ENCODE measurements around the gene SUSD6.
"Not testable (repeated sequence)": the region's sequence is repeated elsewhere in the genome, so short reads cannot be mapped to it uniquely, and the experiment has no call there.

SUSD6 gene

GRCh38 chr14:69696633-69697557 is 85.5 kb downstream of the SUSD6 start:
- DNase-seq = no peak

GRCh38 chr14:69698572-69698971 is 87.2 kb downstream of the SUSD6 start:
- DNase-seq = no peak

- not testable (repeated sequence) for DNase-seq
These were observed 87.8 kb downstream of the SUSD6 start for GRCh38 chr14:69699243-69699642.

GRCh38 chr14:69699748-69700303 is 88.4 kb downstream of the SUSD6 start:
- DNase-seq = no peak

- no peak for DNase-seq
These were observed 89.2 kb downstream of the SUSD6 start for GRCh38 chr14:69700575-69700974.

GRCh38 chr14:69701291-69701690 is 89.9 kb downstream of the SUSD6 start:
- no peak for DNase-seq

GRCh38 chr14:69701857-69702256 is 90.5 kb downstream of the SUSD6 start:
- peak in 1 of 2 donors; percentile 71 for DNase-seq

- peak in 1 of 2 donors; percentile 14 for DNase-seq
These were observed 91.9 kb downstream of the SUSD6 start for GRCh38 chr14:69703047-69704039.

- DNase-seq = no peak
These were observed 92.9 kb downstream of the SUSD6 start for GRCh38 chr14:69704319-69704718.

GRCh38 chr14:69705706-69706105 is 94.3 kb downstream of the SUSD6 start:
- no peak for DNase-seq

GRCh38 chr14:69708049-69708448 is 96.7 kb downstream of the SUSD6 start:
- no peak for DNase-seq

GRCh38 chr14:69708586-69709560 is 97.5 kb downstream of the SUSD6 start:
- no peak for DNase-seq

GRCh38 chr14:69710378-69710777 is 99.0 kb downstream of the SUSD6 start:
- DNase-seq = peak in 1 of 2 donors; percentile 54

- no peak for DNase-seq
These were observed 99.7 kb downstream of the SUSD6 start for GRCh38 chr14:69711065-69711464.

GRCh38 chr14:69711477-69711876 is 100.1 kb downstream of the SUSD6 start:
- no peak for DNase-seq

GRCh38 chr14:69711881-69712560 is 100.6 kb downstream of the SUSD6 start:
- DNase-seq = no peak

GRCh38 chr14:69712599-69713088 is 101.2 kb downstream of the SUSD6 start:
- DNase-seq = no peak

GRCh38 chr14:69713209-69713781 is 101.9 kb downstream of the SUSD6 start:
- no peak for DNase-seq

- no peak for DNase-seq
These were observed 102.7 kb downstream of the SUSD6 start for GRCh38 chr14:69713993-69714679.
